T-helper 2 cell treated with Interferon-gamma antibody and Interleukin-4, amounts not matched to agents 5 μg/mL and 100 μg/mL, for 36 hours (primary cell): Measurements from ENCODE around the gene HCAR2.
"Not testable (repeated sequence)": the region's sequence is repeated elsewhere in the genome, so short reads cannot be mapped to it uniquely, and the experiment has no call there.

Source experiments
- DNase-seq: peaks from one replicate; pipeline ENCODE4 v3.0.0; 2021; ENCODE audit warnings: low spot score
- H3K27ac Mint-ChIP-seq: one replicate; pipeline ENCODE4 v1.8.0; 2021; ENCODE audit warnings: mild to moderate bottlenecking, mixed read lengths
- H3K27me3 Mint-ChIP-seq: one replicate; pipeline ENCODE4 v1.8.0; 2021; ENCODE audit warnings: low read depth, mixed read lengths
- H3K36me3 Mint-ChIP-seq: one replicate; pipeline ENCODE4 v1.8.0; 2021; ENCODE audit warnings: low read depth, mixed read lengths
- H3K4me1 Mint-ChIP-seq: one replicate; pipeline ENCODE4 v1.8.0; 2021; ENCODE audit warnings: low read depth, mixed read lengths
- H3K4me3 Mint-ChIP-seq: one replicate; pipeline ENCODE4 v1.8.0; 2022; ENCODE audit warnings: mild to moderate bottlenecking, moderate library complexity, mixed read lengths
- H3K9me3 Mint-ChIP-seq: one replicate; pipeline ENCODE4 v1.8.0; 2021; ENCODE audit warnings: mixed read lengths

The HCAR2 gene

GRCh38 chr12:122702890-122703611 lies at the start of gene HCAR2:
HCAR2 (minus strand) TSS chr12:122703357; CDS start chr12:122703283, 74 bp downstream.
- H3K36me3 Mint-ChIP-seq, DNase-seq, H3K9me3 Mint-ChIP-seq, H3K4me1 Mint-ChIP-seq, H3K27me3 Mint-ChIP-seq, H3K4me3 Mint-ChIP-seq, H3K27ac Mint-ChIP-seq: not testable (repeated sequence)

- peaks cover 49% of the 10 kb centered on the region for H3K4me1 Mint-ChIP-seq
- peak within 1 kb of the TSS; percentile 93 for H3K4me3 Mint-ChIP-seq
- peak; percentile 99 for DNase-seq
- peak within 1 kb of the TSS; percentile 96 for H3K27ac Mint-ChIP-seq
- no peaks in the 10 kb centered on the region for H3K9me3 Mint-ChIP-seq
- no peaks in the 10 kb centered on the region for H3K27me3 Mint-ChIP-seq
- H3K36me3 Mint-ChIP-seq: peaks cover 35% of the 10 kb centered on the region
Observed at GRCh38 chr12:122752464-122753318, 49.5 kb upstream of the HCAR2 start, which contains the start of gene DENR. DENR (plus strand) TSS chr12:122752824; CDS start chr12:122753702, 878 bp downstream.

GRCh38 chr12:122750781-122751515 lies 47.8 kb upstream of the HCAR2 start:
- not testable (repeated sequence) for H3K27ac Mint-ChIP-seq, H3K27me3 Mint-ChIP-seq, H3K9me3 Mint-ChIP-seq, DNase-seq
- peak overlapping the region; percentile 93 for H3K4me3 Mint-ChIP-seq
- peaks cover 38% of the 10 kb centered on the region for H3K4me1 Mint-ChIP-seq
- H3K36me3 Mint-ChIP-seq: peaks cover 21% of the 10 kb centered on the region

- H3K4me3 Mint-ChIP-seq: no peak overlapping the region
- H3K4me1 Mint-ChIP-seq: peaks cover 31% of the 10 kb centered on the region
- H3K27me3 Mint-ChIP-seq: no peaks in the 10 kb centered on the region
- no peak for DNase-seq
- H3K9me3 Mint-ChIP-seq: no peaks in the 10 kb centered on the region
- H3K27ac Mint-ChIP-seq: no peak overlapping the region
- H3K36me3 Mint-ChIP-seq: peaks cover 13% of the 10 kb centered on the region
Observed at GRCh38 chr12:122749569-122750332, 46.6 kb upstream of the HCAR2 start.

GRCh38 chr12:122747224-122748135 lies 44.3 kb upstream of the HCAR2 start:
- Mint-ChIP-seq H3K9me3 (no peaks in the 10 kb centered on the region), H3K27me3 (no peaks in the 10 kb centered on the region), H3K27ac (no peak overlapping the region), H3K36me3 (no peaks in the 10 kb centered on the region), H3K4me3 (no peak overlapping the region), H3K4me1 (peaks cover 18% of the 10 kb centered on the region)
- no peak for DNase-seq

GRCh38 chr12:122743895-122744525 lies 40.9 kb upstream of the HCAR2 start:
- Mint-ChIP-seq H3K4me3 (no peak overlapping the region), H3K4me1 (peaks cover 2% of the 10 kb centered on the region), H3K9me3 (peaks cover 4% of the 10 kb centered on the region), H3K36me3 (no peaks in the 10 kb centered on the region), H3K27ac (no peak overlapping the region), H3K27me3 (no peaks in the 10 kb centered on the region)
- DNase-seq: no peak

GRCh38 chr12:122740351-122740750 lies 37.2 kb upstream of the HCAR2 start:
- Mint-ChIP-seq H3K27me3 (no peaks in the 10 kb centered on the region), H3K36me3 (no peaks in the 10 kb centered on the region), H3K4me3 (no peak overlapping the region), H3K9me3 (peaks cover 8% of the 10 kb centered on the region), H3K27ac (no peak overlapping the region), H3K4me1 (peaks cover 7% of the 10 kb centered on the region)
- DNase-seq: no peak

GRCh38 chr12:122738571-122738970 lies 35.4 kb upstream of the HCAR2 start:
- no peak overlapping the region for H3K27ac Mint-ChIP-seq
- no peaks in the 10 kb centered on the region for H3K27me3 Mint-ChIP-seq
- no peak for DNase-seq
- H3K9me3 Mint-ChIP-seq: peaks cover 8% of the 10 kb centered on the region
- H3K4me3 Mint-ChIP-seq: no peak overlapping the region
- H3K4me1 Mint-ChIP-seq: peaks cover 14% of the 10 kb centered on the region
- no peaks in the 10 kb centered on the region for H3K36me3 Mint-ChIP-seq

- DNase-seq: no peak
- peak overlapping the region; percentile 87 for H3K27ac Mint-ChIP-seq
- H3K27me3 Mint-ChIP-seq: no peaks in the 10 kb centered on the region
- H3K36me3 Mint-ChIP-seq: peaks cover 2% of the 10 kb centered on the region
- peaks cover 10% of the 10 kb centered on the region for H3K9me3 Mint-ChIP-seq
- peak overlapping the region; percentile 71 for H3K4me3 Mint-ChIP-seq
- peaks cover 57% of the 10 kb centered on the region for H3K4me1 Mint-ChIP-seq
Observed at GRCh38 chr12:122732611-122733010, 29.5 kb upstream of the HCAR2 start.

- Mint-ChIP-seq H3K4me1 (peaks cover 58% of the 10 kb centered on the region), H3K27ac (peak overlapping the region; percentile 87), H3K27me3 (no peaks in the 10 kb centered on the region), H3K4me3 (peak overlapping the region; percentile 71), H3K9me3 (peaks cover 10% of the 10 kb centered on the region), H3K36me3 (peaks cover 2% of the 10 kb centered on the region)
- DNase-seq: peak; percentile 65
Observed at GRCh38 chr12:122732170-122732569, 29.0 kb upstream of the HCAR2 start.

GRCh38 chr12:122730215-122731014 lies 27.3 kb upstream of the HCAR2 start, which contains the start of gene HCAR1:
HCAR1 (minus strand) TSS chr12:122730844; CDS start chr12:122730339, 505 bp downstream.
- Mint-ChIP-seq H3K9me3 (peaks cover 6% of the 10 kb centered on the region), H3K27me3 (no peaks in the 10 kb centered on the region), H3K27ac (peak within 1 kb of the TSS; percentile 87), H3K4me1 (peaks cover 69% of the 10 kb centered on the region), H3K36me3 (peaks cover 4% of the 10 kb centered on the region), H3K4me3 (peak within 1 kb of the TSS; percentile 78)
- DNase-seq: peak; percentile 85
